SK-N-SH (cell line): ENCODE measurements around the gene GOLPH3. TPM values are rescaled to one million over a fixed set of nuclear protein-coding genes. Genes with fewer than 3 reads are reported as not detected.

ENCODE experiments used
- CTCF ChIA-PET: fragments of 300-600, 350-600 bp; formaldehyde crosslinking; extraction: SDS; loops from one replicate; lab custom pipeline; 2021; lab: Yijun Ruan, JAX
- POLR2A ChIA-PET: fragments of 350-600 bp; sonication (Branson Sonifier 250); formaldehyde crosslinking; extraction: SDS; loops from one replicate; lab custom pipeline; 2020; ENCODE audit warnings: antibody characterized with exemption, inconsistent platforms; lab: Yijun Ruan, JAX
- DNase-seq: peaks from one replicate; pipeline ENCODE4 v3.0.0; 2012
- H2AFZ ChIP-seq: fragments of 200-600 bp; sonication (generic); 2 replicates; pipeline ENCODE4 v1.8.1; 2016; ENCODE audit warnings: antibody characterized with exemption, mild to moderate bottlenecking, low read depth
- H3F3A ChIP-seq: fragments of 200-600 bp; sonication (generic); replicated peaks from 2 replicates; pipeline ENCODE3; 2016; ENCODE audit warnings: antibody characterized with exemption, mild to moderate bottlenecking; ENCODE audit not compliant: insufficient read depth
- H3K27ac ChIP-seq, 2 experiments: fragments of 200-500 bp in 1 of 2; fragments of 200-600 bp in 1 of 2; sonication (Bioruptor generic) in 1 of 2; sonication (generic), shearing (Covaris generic) in 1 of 2; 2 replicates each; pipeline versions ENCODE4 v1.5.1 to v1.6.1; 2014 to 2016; ENCODE audit warnings: low read depth in 2 of 2, inconsistent platforms in 1 of 2, low read length in 1 of 2, mild to moderate bottlenecking in 1 of 2, mixed read lengths in 1 of 2
- H3K27me3 ChIP-seq: fragments of 200-600 bp; sonication (generic), shearing (Covaris generic); 2 replicates; pipeline ENCODE4 v1.6.1; 2016; ENCODE audit warnings: mixed run types; ENCODE audit not compliant: insufficient read depth
- H3K36me3 ChIP-seq, 2 experiments: fragments of 200-500 bp in 1 of 2; fragments of 200-600 bp in 1 of 2; sonication (Bioruptor generic) in 1 of 2; sonication (generic) in 1 of 2; replicated peaks in 1 of 2; 2 replicates each; pipeline versions ENCODE3 to v1.5.1; 2014 to 2016; ENCODE audit warnings: low read length in 1 of 2, mild to moderate bottlenecking in 1 of 2; ENCODE audit not compliant: insufficient read depth in 2 of 2, control insufficient read depth in 1 of 2
- H3K4me1 ChIP-seq, 2 experiments: fragments of 200-500 bp in 1 of 2; fragments of 200-600 bp in 1 of 2; sonication (Bioruptor generic) in 1 of 2; sonication (generic), shearing (Covaris generic) in 1 of 2; 2 replicates each; pipeline versions ENCODE4 v1.5.1 to v1.6.1; 2014 to 2016; ENCODE audit warnings: low read depth in 1 of 2, low read length in 1 of 2, mixed run types in 1 of 2; ENCODE audit not compliant: insufficient read depth in 2 of 2, control insufficient read depth in 1 of 2
- H3K4me2 ChIP-seq: fragments of 200-600 bp; sonication (generic), shearing (Covaris generic); 2 replicates; pipeline ENCODE4 v1.6.1; 2017; ENCODE audit warnings: mixed run types
- H3K4me3 ChIP-seq, 2 experiments: fragments of 200-500 bp in 1 of 2; fragments of 200-600 bp in 1 of 2; sonication (Bioruptor generic) in 1 of 2; sonication (generic), shearing (Covaris generic) in 1 of 2; 2 replicates each; pipeline versions ENCODE4 v1.5.1 to v1.8.1; 2014 to 2016; ENCODE audit warnings: low read depth in 2 of 2, inconsistent platforms in 1 of 2, low read length in 1 of 2, mild to moderate bottlenecking in 1 of 2, mixed read lengths in 1 of 2, moderate library complexity in 1 of 2
- H3K79me2 ChIP-seq: fragments of 200-600 bp; sonication (generic); 2 replicates; pipeline ENCODE4 v1.8.1; 2017; ENCODE audit warnings: mild to moderate bottlenecking; ENCODE audit not compliant: insufficient read depth
- H3K9ac ChIP-seq: fragments of 200-600 bp; sonication (generic); 2 replicates; pipeline ENCODE4 v1.6.1; 2017; ENCODE audit warnings: mixed run types
- H3K9me2 ChIP-seq: fragments of 200-600 bp; sonication (generic); 2 replicates; pipeline ENCODE4 v1.6.1; 2017; ENCODE audit warnings: mixed run types
- H3K9me3 ChIP-seq: fragments of 200-600 bp; sonication (generic); 2 replicates; pipeline ENCODE4 v1.6.1; 2017; ENCODE audit warnings: mixed run types, mild to moderate bottlenecking, moderate library complexity
- H4K20me1 ChIP-seq: fragments of 200-600 bp; sonication (generic); 2 replicates; pipeline ENCODE4 v1.6.1; 2017; ENCODE audit warnings: mild to moderate bottlenecking, mixed run types; ENCODE audit not compliant: insufficient read depth
- CHD2 ChIP-seq: fragments of 150-350 bp; IDR thresholded peaks from 2 replicates; pipeline ENCODE4 v1.6.1; 2018; ENCODE audit warnings: low read length; ENCODE audit not compliant: partially characterized antibody
- ELF1 ChIP-seq: IDR thresholded peaks from 2 replicates; pipeline ENCODE4 v1.4.0; 2012
- EZH2phosphoT487 ChIP-seq: fragments of 200-600 bp; sonication (generic); IDR thresholded peaks from 2 replicates; pipeline ENCODE4 v1.6.1; 2017; ENCODE audit warnings: low read depth, mixed run types, mild to moderate bottlenecking, antibody characterized with exemption, moderate library complexity, borderline replicate concordance
- FOXJ3 ChIP-seq: sonication (generic); formaldehyde crosslinking; IDR thresholded peaks from 2 replicates; pipeline ENCODE4 v1.5.1; 2020; ENCODE audit warnings: mild to moderate bottlenecking, missing genetic modification reagents
- FOXM1 ChIP-seq: IDR thresholded peaks from 2 replicates; pipeline ENCODE4 v1.4.0; 2012; ENCODE audit warnings: low read depth, mild to moderate bottlenecking
- GABPA ChIP-seq: IDR thresholded peaks from 2 replicates; pipeline ENCODE4 v1.4.0; 2012; ENCODE audit warnings: low read depth, mild to moderate bottlenecking
- GATA2 ChIP-seq: sonication (generic); formaldehyde crosslinking; IDR thresholded peaks from 2 replicates; pipeline ENCODE4 v1.5.0; 2020; ENCODE audit warnings: mild to moderate bottlenecking, missing genetic modification reagents
- IRF3 ChIP-seq: fragments of 150-350 bp; IDR thresholded peaks from 2 replicates; pipeline ENCODE4 v1.6.1; 2016; ENCODE audit warnings: mild to moderate bottlenecking, low read depth, low read length
- MAX ChIP-seq: IDR thresholded peaks from 2 replicates; pipeline ENCODE4 v1.4.0; 2012; ENCODE audit warnings: low read depth
- MEF2A ChIP-seq: IDR thresholded peaks from 2 replicates; pipeline ENCODE4 v1.4.0; 2012; ENCODE audit warnings: low read depth, borderline replicate concordance
- NFIC ChIP-seq: IDR thresholded peaks from 2 replicates; pipeline ENCODE4 v1.4.0; 2012; ENCODE audit warnings: borderline replicate concordance
- POLR2AphosphoS5 ChIP-seq: IDR thresholded peaks from 2 replicates; pipeline ENCODE4 v1.6.1; 2012; ENCODE audit warnings: low read depth, low read length
- RAD21 ChIP-seq: IDR thresholded peaks from 2 replicates; pipeline ENCODE4 v1.6.1; 2012; ENCODE audit warnings: mild to moderate bottlenecking, low read length
- RCOR1 ChIP-seq: fragments of 150-350 bp; IDR thresholded peaks from 2 replicates; pipeline ENCODE4 v1.6.1; 2017; ENCODE audit warnings: antibody characterized with exemption, low read length
- RFX5 ChIP-seq: IDR thresholded peaks from 2 replicates; pipeline ENCODE4 v1.6.1; 2012; ENCODE audit warnings: mild to moderate bottlenecking, improper control_type of control experiment, low read length
- RXRA ChIP-seq: IDR thresholded peaks from 2 replicates; pipeline ENCODE4 v1.4.0; 2012; ENCODE audit warnings: low read depth, mild to moderate bottlenecking, borderline replicate concordance
- SIN3A ChIP-seq: IDR thresholded peaks from 2 replicates; pipeline ENCODE4 v1.6.1; 2012; ENCODE audit warnings: low read depth, mild to moderate bottlenecking, low read length, moderate library complexity, borderline replicate concordance
- TAF1 ChIP-seq: IDR thresholded peaks from 2 replicates; pipeline ENCODE4 v1.6.1; 2012; ENCODE audit warnings: low read depth, mild to moderate bottlenecking, low read length, moderate library complexity, borderline replicate concordance
- TEAD4 ChIP-seq: IDR thresholded peaks from 2 replicates; pipeline ENCODE4 v1.4.0; 2012; ENCODE audit warnings: mild to moderate bottlenecking, borderline replicate concordance; ENCODE audit not compliant: insufficient read depth
- YY1 ChIP-seq: IDR thresholded peaks from 2 replicates; pipeline ENCODE4 v1.4.0; 2012; ENCODE audit warnings: low read depth, mild to moderate bottlenecking
- WGBS: methylation state at CpG from one replicate; pipeline ENCODE4 v1.1.6; 2017; ENCODE audit warnings: low lambda C conversion rate; 5-methylcytosine and 5-hydroxymethylcytosine counted together
- polyA plus RNA-seq, 3 experiments: library from polyadenylated mRNA; depleted of rRNA; stranded (reverse); fragments of >200 nt; gene quantifications; 2 replicates each; pipeline ENCODE4 v1.2.3, GENCODE V29; 2012

GOLPH3 gene
- polyA plus RNA-seq, 1 of the 3 experiments (the other 2 are of a cell fraction) = 25.5 TPM

GRCh38 chr5:32153723-32154122, 20.4 kb downstream of the GOLPH3 start:
- H3K9me2 ChIP-seq = no peaks in the 10 kb centered on the region
- H3K27me3 ChIP-seq = no peaks in the 10 kb centered on the region
- peaks cover 6% of the 10 kb centered on the region for H3F3A ChIP-seq
- H3K4me3 ChIP-seq = no peak overlapping the region
- H3K36me3 ChIP-seq = peaks cover 0 to 18% of the 10 kb centered on the region in 2 experiments
- DNase-seq = no peak
- peak overlapping the region in 1 of 2 experiments; percentile 13; a peak in 1 of 4 replicates for H3K27ac ChIP-seq
- TF ChIP-seq ELF1 = no peak
- TF ChIP-seq RAD21 = no peak
- no peak for TF ChIP-seq SIN3A
- no peak for TF ChIP-seq RCOR1
- TF ChIP-seq FOXM1 = no peak
- TF ChIP-seq FOXJ3 (CRISPR knock-in tag) = no peak
- no peak for TF ChIP-seq MAX
- no peak for TF ChIP-seq TEAD4
- no peak for TF ChIP-seq GATA2
- no peak for TF ChIP-seq TAF1
- no peak for TF ChIP-seq YY1
- TF ChIP-seq EZH2phosphoT487 = no peak
- TF ChIP-seq IRF3 = no peak
- no peak for TF ChIP-seq POLR2AphosphoS5
- H3K79me2 ChIP-seq = peaks cover 98% of the 10 kb centered on the region
- peak overlapping the region; percentile 20; the same call in 1 of the 2 replicates for H3K4me2 ChIP-seq
- peaks cover 98% of the 10 kb centered on the region for H4K20me1 ChIP-seq
- no peaks in the 10 kb centered on the region for H3K9me3 ChIP-seq
- no peak overlapping the region for H2AFZ ChIP-seq
- POLR2A ChIA-PET = no interaction called here
- CTCF ChIA-PET = no interaction called here
- peaks cover 5 to 11% of the 10 kb centered on the region in 2 experiments; a peak in 3 of 4 replicates for H3K4me1 ChIP-seq
- no peak overlapping the region for H3K9ac ChIP-seq
- WGBS = 71% methylated on average over 3 of the region's 3 CpGs

GRCh38 chr5:32151198-32151597, 22.9 kb downstream of the GOLPH3 start:
- Histone ChIP-seq H3K9me3 (no peaks in the 10 kb centered on the region), H3K4me2 (no peak overlapping the region), H3K27me3 (no peaks in the 10 kb centered on the region), H2AFZ (no peak overlapping the region), H3K4me1 (peaks cover 5 to 20% of the 10 kb centered on the region in 2 experiments; a peak in 3 of 4 replicates), H3K4me3 (no peak overlapping the region), H3K9ac (no peak overlapping the region), H3K36me3 (peaks cover 0 to 25% of the 10 kb centered on the region in 2 experiments), H4K20me1 (peaks cover 100% of the 10 kb centered on the region), H3K27ac (no peak overlapping the region), H3F3A (peaks cover 6% of the 10 kb centered on the region), H3K9me2 (no peaks in the 10 kb centered on the region), H3K79me2 (peaks cover 100% of the 10 kb centered on the region)
- no peak for TF ChIP-seq NFIC
- TF ChIP-seq IRF3 = no peak
- TF ChIP-seq GATA2 = no peak
- TF ChIP-seq YY1 = no peak
- TF ChIP-seq TEAD4 = no peak
- TF ChIP-seq MAX = no peak
- TF ChIP-seq GABPA = no peak
- no peak for TF ChIP-seq CHD2
- no peak for TF ChIP-seq MEF2A
- no peak for TF ChIP-seq RXRA
- TF ChIP-seq RCOR1 = no peak
- TF ChIP-seq POLR2AphosphoS5 = no peak
- TF ChIP-seq RAD21 = no peak
- TF ChIP-seq RFX5 = no peak
- ChIA-PET CTCF (interaction anchor here (0.6 to 0.9 kb wide), 3 partner anchors 15 to 269 kb away, joined by 3 read pairs; no protein-coding TSS in a partner anchor), POLR2A (no interaction called here)
- DNase-seq = no peak
- 90% methylated on average over 6 of the region's 6 CpGs for WGBS
